NCI-H2107 (cell line): ENCODE results near the gene TNFRSF12A.

ENCODE experiments used
- DNase-seq: peaks from one replicate; lab custom pipeline; 2025; lab: John Stamatoyannopoulos, UW

TNFRSF12A gene

GRCh38 chr16:3020247-3020603 lies at the start of gene TNFRSF12A:
TSS of gene TNFRSF12A (plus strand) at chr16:3020368. CDS start at chr16:3020398, 30 bp downstream.
- DNase-seq, result peak; percentile 43

- no peak for DNase-seq
These were observed 49.6 kb upstream of the TNFRSF12A start for GRCh38 chr16:2970563-2970962.

GRCh38 chr16:2971134-2971984 lies 48.8 kb upstream of the TNFRSF12A start:
- DNase-seq, result no peak

GRCh38 chr16:2971985-2972784 lies 48.0 kb upstream of the TNFRSF12A start:
- no peak for DNase-seq

GRCh38 chr16:2973093-2973492 lies 47.1 kb upstream of the TNFRSF12A start:
- no peak for DNase-seq

- no peak for DNase-seq
These were observed 46.4 kb upstream of the TNFRSF12A start for GRCh38 chr16:2973605-2974318.

GRCh38 chr16:2974319-2975056 lies 45.7 kb upstream of the TNFRSF12A start:
- DNase-seq, result no peak

- no peak for DNase-seq
These were observed 44.9 kb upstream of the TNFRSF12A start for GRCh38 chr16:2975161-2975795.

GRCh38 chr16:2976201-2976600 lies 44.0 kb upstream of the TNFRSF12A start:
- DNase-seq, result no peak

GRCh38 chr16:2976673-2977072 lies 43.5 kb upstream of the TNFRSF12A start:
- no peak for DNase-seq

GRCh38 chr16:2977440-2977839 lies 42.7 kb upstream of the TNFRSF12A start:
- peak; percentile 53 for DNase-seq

GRCh38 chr16:2979669-2980226 lies 40.4 kb upstream of the TNFRSF12A start:
- DNase-seq, result no peak

- DNase-seq, result peak; percentile 84
These were observed 39.7 kb upstream of the TNFRSF12A start, which contains the start of gene PKMYT1 for GRCh38 chr16:2980227-2981176. TSS of gene PKMYT1 (minus strand) at chr16:2980446. CDS start at chr16:2979657, 789 bp downstream.

- no peak for DNase-seq
These were observed 38.8 kb upstream of the TNFRSF12A start for GRCh38 chr16:2981177-2981898.

- DNase-seq, result no peak
These were observed 38.3 kb upstream of the TNFRSF12A start for GRCh38 chr16:2981899-2982250.

- DNase-seq, result no peak
These were observed 37.8 kb upstream of the TNFRSF12A start for GRCh38 chr16:2982402-2982801.

GRCh38 chr16:2983706-2984136 lies 36.4 kb upstream of the TNFRSF12A start:
- peak; percentile 53 for DNase-seq

GRCh38 chr16:2985462-2985861 lies 34.7 kb upstream of the TNFRSF12A start:
- DNase-seq, result no peak

- DNase-seq, result no peak
These were observed 34.2 kb upstream of the TNFRSF12A start for GRCh38 chr16:2985893-2986355.
